Fibroblast of lung (primary cell): Measurements from ENCODE around the gene COL8A1. TPM values are rescaled to one million over a fixed set of nuclear protein-coding genes. Genes with fewer than 3 reads are reported as not detected.

Experiments
- DNase-seq, 2 donors: peaks; one replicate each; pipeline versions ENCODE4 v3.0.0 to v3.0.0-alpha.2; 2010; ENCODE audit warnings: low read depth in 2 of 2
- H2AFZ ChIP-seq: 2 replicates; pipeline ENCODE4 v1.5.1; 2012; ENCODE audit warnings: low read length, control low read depth, inconsistent platforms
- H3K27ac ChIP-seq: 2 replicates; pipeline ENCODE4 v1.5.1; 2011; ENCODE audit warnings: low read length, control low read depth; ENCODE audit not compliant: insufficient read depth
- H3K27me3 ChIP-seq: 2 replicates; pipeline ENCODE4 v1.5.1; 2011; ENCODE audit warnings: mild to moderate bottlenecking, low read length; ENCODE audit not compliant: control insufficient read depth, insufficient read depth
- H3K36me3 ChIP-seq: 2 replicates; pipeline ENCODE4 v1.5.1; 2011; ENCODE audit warnings: low read length; ENCODE audit not compliant: control insufficient read depth, insufficient read depth
- H3K4me1 ChIP-seq: 2 replicates; pipeline ENCODE4 v1.5.1; 2011; ENCODE audit warnings: low read length; ENCODE audit not compliant: control insufficient read depth, insufficient read depth; ENCODE audit errors: extremely low read depth
- H3K4me2 ChIP-seq: 2 replicates; pipeline ENCODE4 v1.5.1; 2011; ENCODE audit warnings: low read length, control low read depth; ENCODE audit not compliant: insufficient read depth; ENCODE audit errors: extremely low read depth
- H3K4me3 ChIP-seq, 4 experiments: fragments of 200-600 bp in 1 of 4; sonication (generic) in 1 of 4; replicated peaks in 1 of 4; 2 replicates each; pipeline ENCODE4 v1.5.1; 2011 to 2016; ENCODE audit warnings: low read length in 4 of 4, low read depth in 3 of 4, mild to moderate bottlenecking in 3 of 4, control low read depth in 2 of 4, inconsistent platforms in 1 of 4, mixed read lengths in 1 of 4; ENCODE audit not compliant: insufficient read depth in 1 of 4; ENCODE audit errors: control extremely low read depth in 1 of 4
- H3K79me2 ChIP-seq: 2 replicates; pipeline ENCODE4 v1.5.1; 2012; ENCODE audit warnings: mild to moderate bottlenecking, low read length, inconsistent platforms; ENCODE audit not compliant: control insufficient read depth, insufficient read depth
- H3K9ac ChIP-seq: 2 replicates; pipeline ENCODE4 v1.5.1; 2011; ENCODE audit warnings: mild to moderate bottlenecking, low read length, control low read depth; ENCODE audit not compliant: insufficient read depth
- H3K9me3 ChIP-seq: 2 replicates; pipeline ENCODE4 v1.5.1; 2012; ENCODE audit warnings: low read depth, low read length; ENCODE audit not compliant: control insufficient read depth, insufficient read depth
- H4K20me1 ChIP-seq: 2 replicates; pipeline ENCODE4 v1.5.1; 2011; ENCODE audit warnings: low read length; ENCODE audit not compliant: control insufficient read depth, insufficient read depth; ENCODE audit errors: extremely low read depth
- CTCF ChIP-seq, 2 donors: IDR thresholded peaks in 1 of 2; conservative IDR thresholded peaks in 1 of 2; 1 replicate in 1 of 2; 2 replicates in 1 of 2; pipeline ENCODE4 v1.5.1; 2011 to 2012; ENCODE audit warnings: low read length in 2 of 2, control low read depth in 1 of 2, inconsistent platforms in 1 of 2, low read depth in 1 of 2, mild to moderate bottlenecking in 1 of 2
- EZH2 ChIP-seq: IDR thresholded peaks from 2 replicates; pipeline ENCODE4 v1.5.1; 2012; ENCODE audit warnings: low read length, control low read depth, mild to moderate bottlenecking; ENCODE audit errors: missing control alignments
- polyA plus RNA-seq, 2 donors: library from polyadenylated mRNA; depleted of rRNA in 1 of 2; stranded (reverse) in 1 of 2; unstranded in 1 of 2; fragments of >200 nt; gene quantifications; 2 replicates each; pipeline ENCODE4 v1.2.1, GENCODE V29; 2011 to 2012; ENCODE audit warnings: missing spikeins in 1 of 2
- total RNA-seq: library from RNA; depleted of rRNA; stranded (reverse); fragments of >200 nt; gene quantifications from 2 replicates; pipeline ENCODE4 v1.2.1, GENCODE V29; 2014

COL8A1 gene
- total and polyA plus RNA-seq, 2 donors (not counting 1 experiment from before 2014, with no cell fraction given) = 85.4 to 215 TPM

DNA sequence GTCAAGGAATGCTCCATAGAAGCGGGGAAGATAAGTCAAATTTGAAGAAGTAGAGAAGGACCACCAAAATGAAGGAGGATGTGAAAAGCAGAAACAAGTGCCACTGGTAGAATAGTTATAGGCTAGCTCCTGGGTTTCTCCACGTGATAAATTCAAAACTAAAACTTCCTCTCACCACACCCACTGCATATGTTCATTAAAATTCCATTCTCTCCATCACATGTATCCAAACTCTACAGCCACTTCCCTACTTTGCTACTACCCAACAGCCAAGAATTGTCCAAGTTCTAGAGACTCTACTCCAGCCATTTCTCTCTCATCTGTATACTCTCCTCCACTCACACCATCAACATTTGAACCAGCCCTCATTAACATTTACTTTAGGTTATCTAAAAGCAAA, 60.5 kb downstream of the COL8A1 start:
- H3K9ac ChIP-seq = no peak overlapping the region
- no peaks in the 10 kb centered on the region for H3K79me2 ChIP-seq
- TF ChIP-seq CTCF (conservative IDR thresholded peaks at IDR 0.05 in 1 of 2, IDR thresholded peaks at IDR 0.05 in 1 of 2; ENCODE audit: low read depth in 1 of 2, low read length in 2 of 2) (no peak), EZH2 (no peak)
- H3K36me3 ChIP-seq = no peaks in the 10 kb centered on the region
- H3K27me3 ChIP-seq = no peaks in the 10 kb centered on the region
- peaks cover 7% of the 10 kb centered on the region for H3K4me1 ChIP-seq
- H3K4me3 ChIP-seq = no peak overlapping the region
- no peaks in the 10 kb centered on the region for H3K9me3 ChIP-seq
- DNase-seq = no peak
- H3K4me2 ChIP-seq = no peak overlapping the region
- no peaks in the 10 kb centered on the region for H4K20me1 ChIP-seq
- H2AFZ ChIP-seq = no peak overlapping the region
- H3K27ac ChIP-seq = no peak overlapping the region

- Histone ChIP-seq H3K4me2 (peak overlapping the region; percentile 18), H3K27ac (no peak overlapping the region)
These were observed 61.4 kb downstream of the COL8A1 start for GRCh38 chr3:99699841-99700240.

GRCh38 chr3:99700631-99701268, 62.4 kb downstream of the COL8A1 start:
- H4K20me1 ChIP-seq = no peaks in the 10 kb centered on the region
- H3K4me3 ChIP-seq = no peak overlapping the region
- DNase-seq = peak; percentile 54 to 84
- no peak overlapping the region for H2AFZ ChIP-seq
- H3K9me3 ChIP-seq = no peaks in the 10 kb centered on the region
- no peaks in the 10 kb centered on the region for H3K27me3 ChIP-seq
- H3K4me2 ChIP-seq = no peak overlapping the region
- H3K4me1 ChIP-seq = peaks cover 7% of the 10 kb centered on the region
- TF ChIP-seq CTCF (conservative IDR thresholded peaks at IDR 0.05 in 1 of 2, IDR thresholded peaks at IDR 0.05 in 1 of 2; ENCODE audit: low read depth in 1 of 2, low read length in 2 of 2) (no peak), EZH2 (no peak)
- no peaks in the 10 kb centered on the region for H3K36me3 ChIP-seq
- H3K79me2 ChIP-seq = no peaks in the 10 kb centered on the region
- H3K27ac ChIP-seq = no peak overlapping the region
- no peak overlapping the region for H3K9ac ChIP-seq

More at GRCh38 chr3:99699841-99700240, 61.4 kb downstream of the COL8A1 start:
- Histone ChIP-seq H3K4me3 (no peak overlapping the region), H3K79me2 (no peaks in the 10 kb centered on the region), H3K36me3 (no peaks in the 10 kb centered on the region), H3K4me1 (peaks cover 7% of the 10 kb centered on the region), H3K9ac (no peak overlapping the region), H3K27me3 (no peaks in the 10 kb centered on the region), H2AFZ (no peak overlapping the region), H3K9me3 (no peaks in the 10 kb centered on the region), H4K20me1 (no peaks in the 10 kb centered on the region)
- no peak for TF ChIP-seq CTCF (conservative IDR thresholded peaks at IDR 0.05 in 1 of 2, IDR thresholded peaks at IDR 0.05 in 1 of 2; ENCODE audit: low read depth in 1 of 2, low read length in 2 of 2)
- no peak for TF ChIP-seq EZH2
- DNase-seq = peak; percentile 37 to 93
